ENCODE measurements around the gene BDKRB1.

GRCh38 chr14:96238676-96239265, 17.2 kb upstream of the BDKRB1 start:
- TF ChIP-seq, protein P1, sequence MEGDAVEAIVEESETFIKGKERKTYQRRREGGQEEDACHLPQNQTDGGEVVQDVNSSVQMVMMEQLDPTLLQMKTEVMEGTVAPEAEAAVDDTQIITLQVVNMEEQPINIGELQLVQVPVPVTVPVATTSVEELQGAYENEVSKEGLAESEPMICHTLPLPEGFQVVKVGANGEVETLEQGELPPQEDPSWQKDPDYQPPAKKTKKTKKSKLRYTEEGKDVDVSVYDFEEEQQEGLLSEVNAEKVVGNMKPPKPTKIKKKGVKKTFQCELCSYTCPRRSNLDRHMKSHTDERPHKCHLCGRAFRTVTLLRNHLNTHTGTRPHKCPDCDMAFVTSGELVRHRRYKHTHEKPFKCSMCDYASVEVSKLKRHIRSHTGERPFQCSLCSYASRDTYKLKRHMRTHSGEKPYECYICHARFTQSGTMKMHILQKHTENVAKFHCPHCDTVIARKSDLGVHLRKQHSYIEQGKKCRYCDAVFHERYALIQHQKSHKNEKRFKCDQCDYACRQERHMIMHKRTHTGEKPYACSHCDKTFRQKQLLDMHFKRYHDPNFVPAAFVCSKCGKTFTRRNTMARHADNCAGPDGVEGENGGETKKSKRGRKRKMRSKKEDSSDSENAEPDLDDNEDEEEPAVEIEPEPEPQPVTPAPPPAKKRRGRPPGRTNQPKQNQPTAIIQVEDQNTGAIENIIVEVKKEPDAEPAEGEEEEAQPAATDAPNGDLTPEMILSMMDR (IDR thresholded peaks at IDR 0.05; ENCODE audit: low read depth, low read length, poor library complexity, severe bottlenecking), result no peak
- no peak for TF ChIP-seq EZH2phosphoT487 (IDR thresholded peaks at IDR 0.05; ENCODE audit: borderline replicate concordance, low read length)

Measured in DOHH2 (cell line).